Erythroblast (primary cell): ENCODE data around the gene CYB5R4.
"Not testable (repeated sequence)": the region's sequence is repeated elsewhere in the genome, so short reads cannot be mapped to it uniquely, and the experiment has no call there.

Source experiments
- DNase-seq, 2 experiments: peaks; one replicate each; lab custom pipeline; 2025; lab: John Stamatoyannopoulos, UW
- GATA1 ChIP-seq: IDR thresholded peaks from 2 replicates; pipeline ENCODE4 v1.6.1; 2011; ENCODE audit warnings: low read depth, mild to moderate bottlenecking, control low read depth, low read length, moderate library complexity
- POLR2A ChIP-seq: IDR thresholded peaks from 2 replicates; pipeline ENCODE4 v1.6.1; 2011; ENCODE audit warnings: mild to moderate bottlenecking, low read length

The CYB5R4 gene

DNA sequence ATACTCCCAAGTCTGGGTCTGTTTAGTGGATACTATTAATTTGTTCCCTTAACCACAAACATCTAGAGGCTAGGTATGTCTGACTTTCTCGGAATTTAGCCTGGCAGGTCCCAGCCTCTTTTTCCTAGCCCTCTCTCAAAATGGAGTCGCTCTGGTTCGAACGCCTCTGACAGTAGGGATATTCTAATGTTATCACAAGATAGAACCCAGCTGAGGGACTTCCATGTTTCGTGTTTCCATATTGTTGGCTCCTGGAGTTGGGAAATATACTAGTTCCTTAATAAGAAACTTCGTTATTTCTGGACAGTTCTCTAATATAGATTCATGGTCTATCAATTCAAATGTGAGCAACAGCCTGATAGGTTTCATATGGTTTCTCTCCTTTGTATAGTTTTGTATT lies 16.4 kb downstream of the CYB5R4 start:
- DNase-seq = no peak
- TF ChIP-seq GATA1 (no peak), POLR2A (no peak)

DNA sequence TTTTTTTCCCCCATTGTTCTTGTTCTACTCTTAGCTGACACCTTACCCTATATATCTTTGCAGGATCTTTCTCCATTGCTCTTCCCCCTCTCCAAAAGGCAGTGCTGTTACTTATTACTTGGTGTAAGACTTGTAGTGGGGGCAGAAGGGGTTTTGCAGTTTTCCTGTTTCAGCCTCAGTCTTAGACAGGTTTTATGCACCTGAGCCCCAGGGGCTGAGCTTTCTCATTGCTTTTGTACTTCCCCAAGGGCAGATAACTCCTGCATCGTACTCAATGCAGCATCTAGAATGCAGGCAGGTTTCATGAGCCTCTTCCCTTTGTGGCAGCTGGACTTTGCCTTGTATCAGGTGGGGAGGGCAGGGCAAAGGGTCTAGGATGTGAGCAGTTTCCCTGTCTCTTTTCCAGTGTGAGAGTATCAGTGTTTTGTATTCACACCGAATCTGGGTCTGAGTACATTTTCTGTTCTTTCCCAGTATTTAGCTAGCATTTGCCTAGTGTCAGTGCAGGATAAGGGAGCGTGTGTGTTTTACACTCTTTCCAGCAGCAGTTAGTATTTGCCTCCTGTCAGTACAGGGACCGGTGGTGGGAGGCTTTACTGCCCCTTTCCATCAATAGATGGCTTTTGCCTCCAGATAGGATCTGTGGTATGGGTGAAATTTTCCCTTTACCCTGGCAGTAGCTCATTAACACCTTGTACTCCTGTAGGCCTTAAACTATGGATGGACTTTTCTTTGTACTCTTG lies 19.6 kb downstream of the CYB5R4 start:
- DNase-seq = no peak
- TF ChIP-seq POLR2A (no peak), GATA1 (no peak)

DNA sequence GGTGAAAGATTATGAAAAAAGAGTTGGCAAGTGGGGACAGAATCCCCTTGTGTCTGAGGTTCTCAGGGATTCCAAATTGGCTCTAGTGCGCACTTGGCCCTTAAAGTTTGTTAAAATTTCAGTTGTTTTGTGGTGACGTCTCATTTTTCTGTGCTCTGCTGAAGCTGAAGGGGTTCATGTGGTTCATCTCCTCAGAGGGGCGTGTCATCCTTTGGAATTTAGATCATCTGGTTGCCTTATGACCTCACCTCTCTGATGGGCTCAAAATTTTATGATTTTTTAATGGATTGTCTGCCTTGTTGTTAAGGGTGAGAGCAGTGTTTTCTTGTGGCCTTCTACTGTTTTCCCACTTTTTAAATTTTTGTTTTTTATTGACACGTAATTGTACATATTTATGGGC lies 20.3 kb downstream of the CYB5R4 start:
- no peak for DNase-seq
- no peak for TF ChIP-seq GATA1
- no peak for TF ChIP-seq POLR2A

DNA sequence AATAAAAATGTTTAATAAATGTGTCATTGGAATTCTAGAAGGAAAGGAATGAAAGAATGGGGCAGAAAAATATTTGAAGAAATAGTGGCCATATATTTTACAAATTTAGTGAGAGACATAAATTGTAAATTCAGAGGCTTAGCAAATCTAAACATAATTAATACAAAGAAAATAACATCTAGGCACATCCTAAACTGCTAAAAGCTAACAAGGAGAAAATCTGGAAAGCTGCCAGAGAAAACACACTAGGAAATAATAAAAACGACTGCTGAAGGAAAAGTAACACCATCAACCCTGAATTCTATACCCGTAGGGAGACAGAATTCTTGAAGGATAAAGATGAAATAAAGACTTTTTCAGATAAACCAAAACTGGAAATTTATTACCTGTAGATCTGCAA lies 23.8 kb downstream of the CYB5R4 start:
- no peak for DNase-seq
- no peak for TF ChIP-seq POLR2A
- TF ChIP-seq GATA1 = no peak

DNA sequence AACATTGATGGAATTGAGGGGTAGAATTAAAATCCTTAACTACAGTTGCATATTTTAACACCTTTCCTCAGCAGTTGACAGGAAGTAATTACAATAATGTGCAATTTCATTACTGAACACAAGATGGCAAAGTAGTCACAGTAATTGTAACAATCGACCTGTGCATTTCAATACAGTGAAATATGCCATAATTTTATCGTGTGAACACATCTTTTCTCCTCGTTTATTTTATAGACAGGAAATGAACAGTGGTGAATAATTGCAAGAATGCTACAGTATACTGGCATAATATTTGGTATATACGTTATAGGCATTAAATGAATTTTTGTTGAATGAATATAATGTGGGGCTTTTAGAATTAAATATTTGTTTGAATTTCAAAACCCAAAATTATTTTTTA lies 25.0 kb downstream of the CYB5R4 start:
- peak; percentile 78 to 81 for DNase-seq
- no peak for TF ChIP-seq GATA1

DNA sequence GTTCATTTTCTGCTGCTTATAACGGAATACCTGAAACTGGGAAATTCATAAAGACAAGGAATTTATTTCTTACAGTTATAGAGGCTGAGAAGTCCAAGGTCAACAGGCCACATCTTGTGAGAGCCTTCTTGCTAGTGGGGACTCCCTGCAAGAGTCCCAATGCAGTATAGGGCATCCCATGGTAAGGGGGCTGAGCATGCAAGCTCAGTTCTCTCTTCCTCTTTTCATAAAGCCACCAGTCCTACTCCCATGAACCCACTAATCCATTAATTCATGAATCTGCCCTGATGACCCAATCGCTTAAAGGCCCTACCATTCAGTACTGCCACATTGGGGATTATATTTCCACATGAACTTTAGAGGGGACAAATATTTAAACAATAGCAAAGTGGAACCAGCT lies 26.5 kb downstream of the CYB5R4 start:
- TF ChIP-seq GATA1 (no peak), POLR2A (no peak)
- no peak for DNase-seq

DNA sequence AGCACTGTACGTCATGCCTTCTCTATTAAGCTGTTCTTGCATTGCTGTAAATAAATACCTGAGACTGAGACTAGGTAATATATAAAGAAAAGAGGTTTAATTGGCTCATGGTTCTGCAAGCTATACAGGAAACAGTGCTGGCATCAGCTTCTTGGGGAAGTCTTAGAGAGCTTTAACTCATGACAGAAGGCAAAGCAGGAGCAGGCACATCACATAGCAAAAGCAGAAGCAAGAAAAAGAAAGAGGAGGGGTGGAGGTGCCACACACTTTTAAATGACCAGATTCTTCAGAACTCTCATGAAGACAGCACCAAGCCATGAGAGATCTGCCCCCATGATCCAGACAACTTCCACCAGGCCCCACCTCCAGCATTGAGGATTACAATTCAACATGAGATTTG lies 30.1 kb downstream of the CYB5R4 start:
- TF ChIP-seq GATA1 (no peak), POLR2A (no peak)
- DNase-seq = no peak

DNA sequence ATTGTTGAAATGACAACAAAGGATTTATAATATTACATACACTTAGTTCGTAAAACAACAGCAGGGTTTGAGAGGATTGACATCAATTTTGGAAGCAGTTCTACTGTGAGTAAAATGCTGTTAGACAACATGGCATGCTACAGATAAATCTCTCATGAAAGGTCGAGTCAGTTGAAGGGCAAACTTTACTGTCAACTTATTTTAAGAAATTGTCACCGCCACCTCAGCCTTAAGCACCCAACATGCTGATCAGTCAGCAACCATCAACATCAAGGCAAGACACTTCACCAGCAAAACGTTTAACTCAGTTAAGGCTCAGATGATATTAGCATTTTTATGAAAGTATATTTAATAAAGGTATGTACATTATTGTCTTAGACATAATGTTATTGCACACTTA lies 31.0 kb downstream of the CYB5R4 start:
- TF ChIP-seq GATA1 (no peak), POLR2A (no peak)
- no peak for DNase-seq

DNA sequence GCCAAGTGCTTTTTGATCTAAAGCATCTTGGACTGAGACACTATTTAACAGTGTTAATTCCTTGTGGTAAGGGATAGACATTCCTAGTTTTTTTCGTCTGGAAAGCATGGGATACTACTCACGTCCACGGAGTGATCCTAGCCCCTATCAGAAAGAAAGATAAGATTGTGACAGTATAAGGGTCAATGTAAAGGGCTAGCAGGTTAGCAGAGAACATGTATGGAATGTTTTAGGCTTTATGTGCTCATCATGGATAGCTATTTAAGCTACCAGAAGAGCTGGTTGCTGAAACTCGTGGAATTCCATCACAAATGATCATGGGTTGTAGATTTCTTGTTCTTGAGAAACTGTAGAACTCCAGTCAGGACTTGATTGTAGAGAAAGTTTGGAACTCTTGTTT lies 32.1 kb downstream of the CYB5R4 start:
- TF ChIP-seq POLR2A = no peak
- TF ChIP-seq GATA1 = no peak

DNA sequence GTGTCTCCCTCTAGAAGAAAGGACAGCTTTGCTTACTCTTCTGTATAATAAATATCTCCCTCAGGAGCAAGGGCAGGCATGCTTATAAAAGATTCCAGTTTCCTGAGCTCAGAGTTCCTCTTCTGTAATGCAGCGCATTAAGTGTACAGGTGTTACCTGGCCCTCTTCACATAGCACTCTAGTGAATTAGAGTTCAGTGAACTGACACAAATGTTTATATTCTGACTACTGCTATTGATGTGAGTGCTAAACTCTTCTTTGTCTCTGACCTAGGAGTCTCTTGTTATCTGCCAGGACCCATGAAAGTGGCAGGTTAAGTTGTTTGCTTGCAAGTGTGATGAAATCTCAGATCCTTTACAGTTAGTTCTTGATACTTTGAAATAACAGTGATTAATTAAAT lies 33.5 kb downstream of the CYB5R4 start:
- no peak for TF ChIP-seq GATA1
- no peak for TF ChIP-seq POLR2A
- no peak for DNase-seq

More for the DNA sequence above, 32.1 kb downstream of the CYB5R4 start:
- no peak for DNase-seq

DNA sequence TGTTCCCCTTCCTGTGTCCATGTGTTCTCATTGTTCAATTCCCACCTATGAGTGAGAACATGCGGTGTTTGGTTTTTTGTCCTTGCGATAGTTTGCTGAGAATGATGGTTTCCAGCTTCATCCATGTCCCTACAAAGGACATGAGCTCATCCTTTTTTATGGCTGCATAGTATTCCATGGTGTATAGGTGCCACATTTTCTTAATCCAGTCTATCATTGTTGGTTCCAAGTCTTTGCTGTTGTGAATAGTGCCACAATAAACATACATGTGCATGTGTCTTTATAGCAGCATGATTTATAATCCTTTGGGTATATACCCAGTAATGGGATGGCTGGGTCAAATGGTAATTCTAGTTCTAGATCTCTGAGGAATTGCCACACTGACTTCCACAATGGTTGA lies 37.6 kb downstream of the CYB5R4 start:
- not testable (repeated sequence) for DNase-seq

DNA sequence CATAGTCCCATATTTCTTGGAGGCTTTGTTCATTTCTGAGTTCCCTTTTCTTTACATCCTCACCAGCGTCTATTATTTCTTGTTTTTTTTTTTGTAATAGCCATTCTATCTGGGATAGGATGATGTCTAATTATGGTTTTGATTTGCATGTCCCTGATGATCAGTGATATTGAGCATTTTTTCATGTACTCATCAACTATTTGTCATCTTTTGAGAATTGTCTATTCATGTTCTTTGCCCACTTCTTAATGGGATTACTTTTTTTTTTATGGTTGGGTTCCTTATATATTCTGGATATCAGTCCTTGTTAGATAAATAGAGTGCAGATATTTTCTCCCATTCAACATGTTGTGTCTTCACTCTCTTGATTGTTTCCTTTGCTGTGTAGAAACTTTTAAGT lies 42.1 kb downstream of the CYB5R4 start:
- TF ChIP-seq POLR2A (no peak), GATA1 (no peak)
- no peak for DNase-seq

DNA sequence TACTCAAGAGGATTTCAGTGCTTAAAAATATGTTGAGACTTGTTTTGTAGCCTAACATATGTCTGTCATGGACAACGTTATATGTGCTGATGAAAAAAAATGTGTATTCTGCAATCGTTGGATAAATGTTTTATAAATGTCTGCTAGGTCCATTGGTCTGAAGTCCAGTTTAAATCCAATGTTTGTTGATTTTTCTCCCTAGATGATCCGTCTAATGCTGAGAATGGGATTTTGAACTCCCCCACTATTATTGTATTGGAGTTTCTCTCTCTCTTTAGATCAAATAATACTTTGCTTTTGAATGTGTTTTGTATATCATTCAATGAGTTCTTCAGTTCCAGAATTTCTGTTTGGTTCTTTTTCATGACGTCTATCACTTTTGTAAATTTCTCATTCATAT lies 44.9 kb downstream of the CYB5R4 start:
- TF ChIP-seq GATA1 = no peak
- TF ChIP-seq POLR2A = no peak
- no peak for DNase-seq

DNA sequence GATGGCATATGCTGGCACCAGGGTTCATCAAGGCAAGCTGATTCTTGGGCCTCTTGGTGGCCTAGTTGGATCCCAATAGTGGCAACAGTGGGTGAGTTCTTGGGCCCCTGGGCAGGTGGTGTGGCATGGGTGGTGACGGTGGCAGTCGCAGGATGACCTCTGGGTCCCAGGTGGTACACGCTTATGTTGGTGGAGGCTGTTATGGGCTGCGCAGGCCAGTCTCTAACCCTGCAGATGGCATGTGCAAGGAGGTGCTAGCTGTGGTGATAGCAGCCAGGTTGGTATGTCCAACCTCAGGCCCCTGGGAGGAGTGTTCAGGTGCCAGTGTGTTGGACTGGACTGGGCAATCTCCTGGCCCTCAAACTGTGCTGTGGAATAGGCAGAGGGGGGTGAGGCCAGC lies 46.2 kb downstream of the CYB5R4 start:
- TF ChIP-seq POLR2A = no peak
- no peak for TF ChIP-seq GATA1
- DNase-seq = no peak

DNA sequence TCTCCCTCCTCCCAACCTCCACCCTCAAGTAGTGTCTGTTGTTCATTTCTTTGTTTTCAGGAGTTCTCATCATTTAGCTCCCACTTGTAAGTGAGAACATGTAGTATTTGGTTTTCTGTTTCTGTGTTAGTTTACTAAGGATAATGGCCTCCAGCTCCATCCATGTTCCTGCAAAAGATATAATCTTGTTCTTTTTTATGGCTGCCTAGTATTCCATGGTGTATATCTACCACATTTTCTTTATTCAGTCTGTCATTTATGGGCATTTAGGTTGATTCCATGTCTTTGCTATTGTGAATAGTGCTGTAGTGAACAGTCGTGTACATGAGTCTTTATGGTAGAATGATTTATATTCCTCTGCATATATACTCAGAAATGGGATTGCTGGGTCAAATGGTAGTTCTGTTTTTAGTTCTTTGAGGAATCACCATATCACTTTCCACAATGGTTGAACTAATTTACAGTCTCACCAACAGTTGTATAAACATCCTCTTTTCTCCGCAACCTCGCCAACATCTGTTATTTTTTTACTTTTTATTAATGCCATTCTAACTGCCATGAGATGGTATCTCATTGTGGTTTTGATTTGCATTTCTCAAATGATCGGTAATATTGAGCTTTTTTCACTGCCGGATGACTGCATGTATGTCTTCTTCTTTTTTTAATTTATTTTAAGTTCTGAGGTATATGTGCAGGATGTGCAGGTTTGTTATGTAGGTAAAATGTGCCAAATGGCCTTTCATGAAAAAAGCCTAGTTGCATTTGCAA lies 48.3 kb downstream of the CYB5R4 start:
- DNase-seq = not testable (repeated sequence)
